ENCODE measurements around the gene ATE1.

The ATE1 gene

DNA sequence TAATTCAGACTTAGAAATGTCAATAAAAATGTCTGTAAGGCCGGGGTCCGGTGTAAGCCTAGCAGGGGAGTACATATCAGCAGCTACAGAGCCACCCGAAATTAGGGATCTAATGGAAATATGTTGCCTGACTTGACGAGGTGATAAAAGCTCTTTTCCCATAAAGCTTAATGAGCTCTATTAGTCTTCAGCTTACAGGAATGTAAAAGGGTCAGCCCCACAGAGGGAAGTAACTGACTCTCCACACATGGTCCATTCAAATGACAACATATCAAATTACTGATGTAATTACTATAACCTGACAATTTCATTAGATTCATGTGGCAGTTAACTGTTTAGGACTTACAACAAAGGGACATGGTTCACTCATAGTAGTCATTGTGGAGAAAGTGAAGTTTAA is 62.3 kb downstream of the ATE1 start:
- no peak for DNase-seq

GRCh38 chr10:121864653-121865052 is 63.2 kb downstream of the ATE1 start:
- DNase-seq: no peak

DNA sequence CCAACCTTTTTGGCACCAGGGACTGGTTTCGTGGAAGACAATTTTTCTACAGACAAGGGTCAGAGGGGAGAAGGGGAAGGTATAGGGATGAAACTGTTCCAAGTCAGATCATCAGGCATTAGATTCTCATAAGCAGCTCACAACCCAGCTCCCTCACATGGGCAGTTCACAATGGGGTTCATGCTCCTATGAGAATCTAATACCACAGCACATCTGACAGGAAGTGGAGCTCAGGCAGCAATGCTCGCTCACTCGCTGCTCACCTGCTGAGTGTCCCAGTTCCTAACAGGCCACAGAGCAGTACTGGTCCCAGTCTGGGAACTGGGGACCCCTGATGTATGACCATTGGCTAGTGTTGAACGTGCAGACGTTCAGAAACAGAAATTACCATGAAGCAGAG is 63.7 kb downstream of the ATE1 start:
- no peak for DNase-seq

GRCh38 chr10:121862649-121863048 is 65.2 kb downstream of the ATE1 start:
- no peak for DNase-seq

DNA sequence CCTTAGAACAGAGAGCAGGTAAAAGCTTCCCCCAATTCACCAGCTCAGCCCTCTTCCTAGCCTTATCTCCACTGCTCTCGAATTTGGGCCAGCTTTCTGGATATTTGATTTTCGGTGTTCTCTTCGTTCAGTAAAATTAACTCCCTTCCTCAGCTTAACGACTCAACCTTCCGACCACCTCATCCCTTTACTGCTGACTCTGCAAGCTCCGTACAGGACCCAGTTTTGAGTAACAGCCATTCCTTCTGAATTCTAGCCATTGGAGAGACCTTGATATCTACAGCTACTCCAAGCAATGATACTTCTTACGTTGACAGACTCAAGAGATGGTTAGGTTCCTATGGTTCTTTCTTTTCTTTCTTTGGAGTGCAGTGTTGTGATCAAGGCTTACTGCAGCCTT is 65.8 kb downstream of the ATE1 start:
- no peak for DNase-seq

DNA sequence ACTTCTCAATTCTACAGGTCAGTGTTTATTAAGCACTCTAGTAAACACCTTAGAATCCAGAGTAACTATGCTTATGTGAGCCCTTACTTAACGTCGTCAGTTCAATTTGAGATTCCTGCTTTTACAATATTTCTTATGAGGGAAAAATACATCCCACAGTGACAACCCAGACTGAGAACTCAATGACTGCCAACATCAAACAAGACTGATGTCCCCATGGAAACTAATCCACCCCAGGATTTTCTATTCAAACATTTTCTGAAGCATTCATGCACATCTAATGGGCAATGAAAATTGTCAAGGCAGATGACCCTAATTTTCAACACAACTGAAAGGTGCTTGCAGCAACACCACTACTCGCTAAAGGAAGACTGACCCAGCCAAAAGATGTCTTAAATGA is 67.0 kb downstream of the ATE1 start:
- no peak for DNase-seq

- no peak for DNase-seq
Measured at GRCh38 chr10:121854809-121855445, 72.9 kb downstream of the ATE1 start.

DNA sequence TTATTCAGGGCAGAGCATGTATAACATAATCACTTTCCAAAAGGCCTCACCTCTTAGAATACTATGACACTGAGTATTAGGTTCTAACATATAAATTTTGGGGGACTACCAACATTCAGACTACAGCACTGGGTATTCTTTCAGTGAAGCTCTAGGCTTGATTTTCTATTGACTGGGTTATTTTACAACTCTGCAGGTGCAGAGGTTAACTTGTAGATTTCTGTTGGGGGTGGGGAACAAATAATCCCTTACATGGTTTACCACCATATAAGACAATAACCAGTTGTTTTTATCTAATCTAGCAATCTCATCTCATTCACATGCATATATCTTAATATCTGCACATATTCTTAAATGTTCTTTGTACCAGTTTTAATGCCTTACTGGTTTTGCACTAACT is 73.9 kb downstream of the ATE1 start:
- DNase-seq: no peak

DNA sequence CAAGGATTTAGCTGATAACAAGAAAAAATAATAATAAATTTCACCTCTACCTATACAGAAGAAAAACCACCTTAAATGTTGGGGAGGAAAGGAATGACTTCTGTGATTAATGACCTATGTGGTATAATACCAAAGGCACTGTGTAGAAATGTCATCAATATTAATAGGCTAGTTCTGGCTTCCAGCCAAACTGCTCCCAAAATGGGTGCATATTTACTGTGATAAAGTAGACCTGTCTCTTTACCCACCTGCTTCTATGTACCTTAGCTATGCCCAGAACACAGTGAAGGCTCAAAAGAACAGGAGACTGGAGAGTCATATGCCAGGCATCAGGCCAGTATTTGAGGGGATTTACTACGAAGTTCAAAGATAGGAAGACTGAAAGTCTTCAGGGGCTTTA is 76.0 kb downstream of the ATE1 start:
- no peak for DNase-seq

GRCh38 chr10:121848082-121848481 is 79.7 kb downstream of the ATE1 start:
- DNase-seq: no peak

- DNase-seq: no peak
Measured at GRCh38 chr10:121846555-121846954, 81.3 kb downstream of the ATE1 start.

- DNase-seq: no peak
Measured at GRCh38 chr10:121845044-121845784, 82.6 kb downstream of the ATE1 start.

- no peak for DNase-seq
Measured at GRCh38 chr10:121844537-121844936, 83.3 kb downstream of the ATE1 start.

DNA sequence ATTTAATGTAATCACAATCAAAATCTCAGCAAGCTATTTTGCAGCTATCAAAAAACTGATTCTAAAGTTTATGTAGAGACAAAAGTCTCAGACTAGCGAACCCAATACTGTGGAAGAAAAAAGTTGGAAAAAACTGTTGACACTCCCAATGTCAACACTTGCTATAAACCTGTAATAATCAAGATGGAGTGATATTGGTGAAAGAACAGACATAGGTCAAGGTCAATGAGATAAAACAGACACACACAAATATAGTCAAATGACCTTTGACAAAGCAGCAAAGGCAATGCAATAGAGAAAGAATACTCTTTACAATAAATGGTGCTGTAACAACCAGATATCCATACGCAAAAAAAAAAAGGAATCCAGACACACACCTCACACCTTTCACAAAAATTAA is 84.5 kb downstream of the ATE1 start:
- no peak for DNase-seq

- no peak for DNase-seq
Measured at GRCh38 chr10:121841862-121842261, 86.0 kb downstream of the ATE1 start.

DNA sequence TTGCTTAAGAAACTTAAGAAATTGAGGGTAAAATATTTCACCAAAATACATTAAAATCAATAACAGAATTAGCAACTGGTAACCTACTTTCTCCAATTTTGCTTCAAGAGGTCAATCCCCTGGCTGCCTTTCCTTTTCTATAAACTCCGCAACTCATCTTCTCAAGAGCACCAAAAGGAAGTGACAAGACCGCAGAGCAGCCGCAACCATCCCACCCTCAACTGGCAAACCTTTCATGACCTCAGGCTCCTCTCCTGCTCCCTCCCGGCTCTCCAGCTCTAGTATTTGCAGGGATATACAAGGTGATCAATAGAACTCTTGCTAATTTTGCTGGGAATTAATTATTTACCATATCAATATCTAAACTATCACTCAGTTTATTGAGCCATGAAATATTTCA is 88.9 kb downstream of the ATE1 start:
- DNase-seq: no peak

- no peak for DNase-seq
Measured at GRCh38 chr10:121838149-121838548, 89.7 kb downstream of the ATE1 start.

DNA sequence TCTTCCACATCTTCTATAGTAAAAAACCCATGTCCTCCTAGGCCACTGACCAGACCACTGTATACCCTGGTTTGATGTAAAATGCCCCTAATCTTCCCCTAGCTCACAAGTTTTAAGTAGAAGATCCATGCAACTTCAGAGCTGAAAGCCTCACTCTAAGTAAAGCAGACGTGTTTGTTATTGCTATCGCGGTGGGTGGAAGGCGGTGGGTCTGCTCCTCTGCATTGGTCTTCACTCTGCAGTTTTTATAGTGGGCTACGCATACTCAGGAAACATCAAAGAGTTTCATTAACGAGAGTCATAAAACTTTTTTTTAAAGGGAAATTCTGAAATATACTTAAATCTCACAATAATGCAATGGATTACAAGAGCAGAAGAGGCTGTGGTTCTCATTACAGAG is 91.7 kb downstream of the ATE1 start:
- DNase-seq: no peak

GRCh38 chr10:121835376-121835775 is 92.5 kb downstream of the ATE1 start:
- DNase-seq: no peak

DNA sequence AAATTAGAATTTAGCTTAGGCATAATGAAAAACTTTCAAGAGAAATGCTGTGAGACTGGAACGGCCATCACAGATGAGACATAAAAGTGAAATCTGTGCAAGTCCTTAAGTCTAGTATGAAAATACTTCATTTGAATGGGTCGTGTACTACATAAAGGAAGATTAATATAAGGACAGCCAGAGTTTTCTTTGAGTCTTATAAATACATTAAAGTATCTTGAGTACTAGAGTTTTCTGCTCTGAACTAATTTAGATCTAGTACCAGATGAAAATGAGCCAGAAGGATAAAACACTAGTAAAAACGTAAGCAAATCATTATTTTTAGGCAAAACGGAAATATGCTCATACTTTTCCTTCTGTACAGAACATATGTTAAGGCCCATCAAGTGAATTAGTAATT is 93.1 kb downstream of the ATE1 start:
- DNase-seq: no peak

DNA sequence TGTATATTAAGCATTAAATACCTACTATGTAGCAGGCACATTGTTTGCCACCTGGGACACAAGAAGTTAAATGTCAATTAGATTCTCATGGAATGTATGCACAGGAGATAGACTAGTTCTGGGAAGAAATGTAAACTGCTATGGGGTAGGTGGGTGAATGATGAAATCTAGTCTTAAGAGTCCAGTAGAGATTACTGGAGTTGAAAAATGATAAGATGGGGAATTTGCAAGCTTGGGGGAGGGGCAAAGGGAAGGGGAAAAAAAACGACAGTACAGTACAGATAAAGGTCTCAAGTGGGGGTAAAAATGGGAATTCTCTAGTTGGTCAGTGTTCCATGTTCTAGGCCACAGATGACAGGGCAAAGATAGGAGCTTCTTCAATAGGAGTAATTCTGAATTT is 94.4 kb downstream of the ATE1 start:
- DNase-seq: no peak

- no peak for DNase-seq
Measured at GRCh38 chr10:121832647-121833046, 95.2 kb downstream of the ATE1 start.

DNA sequence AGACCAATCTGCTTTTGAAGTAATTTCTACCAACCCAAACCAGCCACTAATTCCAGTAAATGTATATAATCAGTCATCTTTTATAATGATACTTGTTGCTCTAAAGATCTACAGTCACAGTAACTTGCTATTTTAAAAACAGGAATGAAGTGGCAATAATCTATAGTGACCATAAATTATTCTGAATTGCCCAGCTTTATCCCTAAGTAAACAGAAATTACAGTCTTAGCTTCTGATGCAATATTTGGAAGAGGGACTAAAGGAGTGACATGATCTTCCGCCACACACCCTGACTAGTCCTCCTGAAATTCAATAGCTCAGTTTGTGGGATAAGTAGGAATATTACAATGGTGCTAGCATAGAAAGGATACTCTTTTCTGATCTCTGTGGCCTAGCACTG is 96.1 kb downstream of the ATE1 start:
- no peak for DNase-seq

GRCh38 chr10:121831237-121831636 is 96.6 kb downstream of the ATE1 start:
- no peak for DNase-seq

DNA sequence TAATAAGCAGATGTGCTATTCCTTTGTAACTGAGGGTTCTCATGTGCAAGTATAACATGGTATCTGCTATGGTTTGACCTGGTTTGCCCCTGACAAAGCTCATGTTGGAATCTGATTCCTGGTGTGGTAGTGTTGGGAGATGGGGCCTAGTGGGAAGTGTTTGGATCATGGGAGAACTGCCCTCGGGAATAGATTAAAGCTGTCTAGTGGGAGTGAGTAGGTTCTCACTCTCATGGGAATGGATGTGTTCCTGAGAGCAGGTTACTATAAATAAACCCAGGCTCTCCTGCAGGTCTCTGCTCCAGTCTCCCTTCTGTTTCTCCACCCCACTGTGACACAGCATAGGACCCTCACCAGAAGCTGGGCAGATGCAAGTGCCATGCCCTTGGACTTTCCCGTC is 97.7 kb downstream of the ATE1 start:
- no peak for DNase-seq
